LNCAP (cell line): Measurements from ENCODE around the gene L3MBTL3.

Source experiments
- CTCF ChIP-seq: fragments of 450-650 bp; IDR thresholded peaks from 2 replicates; pipeline ENCODE4 v1.5.1; 2017; ENCODE audit warnings: mild to moderate bottlenecking

The L3MBTL3 gene

GRCh38 chr6:130128326-130128725 lies 109.9 kb downstream of the L3MBTL3 start:
- no peak for TF ChIP-seq CTCF

GRCh38 chr6:130129762-130130246 lies 111.4 kb downstream of the L3MBTL3 start:
- no peak for TF ChIP-seq CTCF

GRCh38 chr6:130132286-130132701 lies 113.9 kb downstream of the L3MBTL3 start:
- no peak for TF ChIP-seq CTCF

- no peak for TF ChIP-seq CTCF
Observed at GRCh38 chr6:130134582-130134981, 116.2 kb downstream of the L3MBTL3 start.

GRCh38 chr6:130136798-130137197 lies 118.4 kb downstream of the L3MBTL3 start:
- TF ChIP-seq CTCF = no peak

GRCh38 chr6:130138116-130138908 lies 119.9 kb downstream of the L3MBTL3 start:
- TF ChIP-seq CTCF = no peak

- TF ChIP-seq CTCF = no peak
Observed at GRCh38 chr6:130138909-130139242, 120.5 kb downstream of the L3MBTL3 start.
